ENCODE measurements around the gene EMB. TPM values are rescaled to one million over a fixed set of nuclear protein-coding genes. Genes with fewer than 3 reads are reported as not detected.
"Not testable (repeated sequence)": the region's sequence is repeated elsewhere in the genome, so short reads cannot be mapped to it uniquely, and the experiment has no call there.

EMB gene
- total RNA-seq, 1 donor from 2014 or later = 78.6 TPM

DNA sequence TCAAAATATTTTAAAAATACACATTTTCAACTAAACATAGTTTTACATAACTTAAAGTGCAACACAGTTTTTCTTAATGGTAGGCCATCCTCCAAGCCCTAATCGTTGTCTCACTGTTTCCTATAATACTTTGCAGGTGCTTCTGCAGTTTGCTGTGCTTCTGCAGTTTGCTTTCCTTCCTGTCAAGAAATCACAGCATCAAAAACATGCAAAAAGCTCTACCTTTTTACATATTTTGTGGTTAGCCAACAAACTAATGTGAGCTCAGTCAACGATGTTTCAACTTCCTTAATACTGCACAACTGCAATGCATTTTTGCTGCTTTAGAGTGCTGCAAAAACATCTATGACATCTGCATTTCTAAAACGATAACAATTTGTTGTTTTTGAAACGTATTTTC is 25.2 kb downstream of the EMB start:
- peaks cover 8% of the 10 kb centered on the region for H3K9me3 Mint-ChIP-seq
- H3K4me3 Mint-ChIP-seq (ENCODE audit: low read depth) = no peak overlapping the region
- no peak for DNase-seq (ENCODE audit: low spot score)
- peaks cover 40% of the 10 kb centered on the region for H3K36me3 Mint-ChIP-seq (ENCODE audit: low read depth)
- H3K4me1 Mint-ChIP-seq (ENCODE audit: low read depth) = peaks cover 40% of the 10 kb centered on the region
- intact Hi-C loops (cut with micrococcal nuclease) = no loop called here
- no peaks in the 10 kb centered on the region for H3K27me3 Mint-ChIP-seq (ENCODE audit: low read depth)
- no peak overlapping the region for H3K27ac Mint-ChIP-seq

DNA sequence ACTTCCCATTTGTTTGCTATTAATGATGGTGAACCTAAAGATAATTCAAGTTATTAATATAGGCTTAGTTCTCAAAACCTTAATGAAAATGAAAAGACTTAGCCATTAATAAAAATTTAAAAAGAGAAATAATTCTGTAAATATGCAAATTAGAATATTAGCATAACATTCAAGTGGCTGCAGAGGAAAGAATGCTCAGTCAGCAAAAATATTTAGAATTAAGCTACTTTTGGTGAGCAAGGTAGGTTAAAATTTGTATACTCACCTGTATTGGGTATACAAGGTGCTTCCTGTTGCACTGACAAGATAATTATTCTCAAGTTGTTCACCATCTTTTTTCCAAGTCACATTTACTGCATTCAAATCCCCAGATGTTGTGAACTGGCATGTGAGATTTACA is 30.2 kb downstream of the EMB start:
- H3K27ac Mint-ChIP-seq; H3K4me3 Mint-ChIP-seq (ENCODE audit: low read depth); H3K9me3 Mint-ChIP-seq; intact Hi-C loops (cut with micrococcal nuclease); H3K27me3 Mint-ChIP-seq (ENCODE audit: low read depth); DNase-seq (ENCODE audit: low spot score): not testable (repeated sequence)
- peaks cover 38% of the 10 kb centered on the region for H3K36me3 Mint-ChIP-seq (ENCODE audit: low read depth)
- H3K4me1 Mint-ChIP-seq (ENCODE audit: low read depth) = peaks cover 25% of the 10 kb centered on the region

DNA sequence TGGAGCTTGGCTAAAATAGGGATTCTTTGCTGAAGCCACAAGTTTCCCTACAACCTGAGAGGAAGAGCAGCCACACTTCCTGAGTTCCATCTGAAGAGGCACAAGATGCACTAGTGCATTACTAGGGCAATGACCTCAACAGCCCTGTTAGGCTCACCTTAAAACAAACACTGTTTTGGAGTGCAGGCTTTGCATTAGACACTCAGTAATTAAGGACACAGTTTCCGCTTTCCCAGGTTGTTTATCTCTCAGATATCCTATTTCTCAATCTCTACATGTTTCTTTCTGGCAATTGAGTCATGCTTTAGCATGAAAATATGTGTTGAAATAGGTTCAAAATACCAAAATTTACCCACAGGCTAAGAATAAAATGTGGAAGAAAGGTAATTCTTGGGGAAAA is 34.2 kb downstream of the EMB start:
- DNase-seq (ENCODE audit: low spot score) = no peak
- Mint-ChIP-seq H3K27ac (no peak overlapping the region), H3K4me1 (ENCODE audit: low read depth) (peaks cover 20% of the 10 kb centered on the region), H3K4me3 (ENCODE audit: low read depth) (no peak overlapping the region), H3K36me3 (ENCODE audit: low read depth) (peaks cover 46% of the 10 kb centered on the region), H3K9me3 (no peaks in the 10 kb centered on the region), H3K27me3 (ENCODE audit: low read depth) (no peaks in the 10 kb centered on the region)
- intact Hi-C loops (cut with micrococcal nuclease) = no loop called here

DNA sequence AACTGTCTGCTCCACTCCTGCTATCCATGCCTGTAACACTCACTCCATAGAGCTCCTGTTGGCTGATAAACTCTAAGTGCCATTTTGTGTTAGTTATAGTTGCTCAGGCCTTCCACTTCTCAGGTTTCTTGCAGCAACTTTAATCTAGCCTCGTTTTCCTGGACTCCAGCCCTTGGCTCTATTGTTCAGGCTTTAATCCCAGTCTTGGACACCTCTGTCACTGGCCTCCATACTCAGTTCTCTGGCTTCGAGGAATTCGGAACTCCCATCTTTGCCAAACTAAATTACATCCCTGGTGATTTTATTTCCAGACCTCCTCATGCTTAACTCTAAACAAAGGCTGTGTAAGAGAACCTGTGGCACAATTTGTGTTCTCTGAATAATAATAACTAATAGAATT is 39.8 kb downstream of the EMB start:
- intact Hi-C loops (cut with micrococcal nuclease) = no loop called here
- H3K27me3 Mint-ChIP-seq (ENCODE audit: low read depth) = no peaks in the 10 kb centered on the region
- no peak overlapping the region for H3K27ac Mint-ChIP-seq
- H3K4me1 Mint-ChIP-seq (ENCODE audit: low read depth) = peaks cover 11% of the 10 kb centered on the region
- peaks cover 62% of the 10 kb centered on the region for H3K36me3 Mint-ChIP-seq (ENCODE audit: low read depth)
- no peaks in the 10 kb centered on the region for H3K9me3 Mint-ChIP-seq
- no peak for DNase-seq (ENCODE audit: low spot score)
- H3K4me3 Mint-ChIP-seq (ENCODE audit: low read depth) = no peak overlapping the region

DNA sequence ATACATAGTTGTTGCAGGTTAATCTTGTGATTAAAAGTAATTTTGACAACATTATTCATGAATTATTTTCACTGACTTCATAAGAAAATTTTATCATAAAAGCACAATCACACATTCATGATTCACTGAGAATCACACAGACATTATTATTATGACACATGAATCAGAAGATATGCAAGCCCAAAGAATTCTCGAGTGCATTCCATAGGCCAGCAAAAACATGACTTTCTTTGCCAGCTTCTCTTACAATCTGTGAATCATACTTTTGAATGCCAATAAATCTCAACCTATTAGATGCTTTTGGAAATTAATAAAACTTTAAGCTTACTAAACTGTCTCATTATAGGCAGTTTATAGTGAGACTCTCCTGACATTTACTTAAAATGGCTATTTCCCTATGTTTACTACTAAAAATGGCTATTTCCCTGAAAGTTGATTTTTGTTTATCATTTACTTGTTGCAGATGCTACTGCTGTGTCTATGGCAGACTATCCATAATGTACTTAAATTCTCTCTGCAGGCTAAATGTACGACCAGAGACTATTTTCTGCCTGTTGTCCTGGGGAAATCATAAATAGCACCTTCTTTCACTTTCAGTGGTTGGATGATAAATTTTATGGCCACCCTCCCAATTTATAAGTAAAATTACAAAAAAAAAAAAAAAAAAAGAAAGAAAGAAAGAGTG is 47.0 kb downstream of the EMB start:
- intact Hi-C loops (cut with micrococcal nuclease); H3K27ac Mint-ChIP-seq; H3K4me3 Mint-ChIP-seq (ENCODE audit: low read depth); H3K4me1 Mint-ChIP-seq (ENCODE audit: low read depth); DNase-seq (ENCODE audit: low spot score); H3K9me3 Mint-ChIP-seq; H3K27me3 Mint-ChIP-seq (ENCODE audit: low read depth): not testable (repeated sequence)
- H3K36me3 Mint-ChIP-seq (ENCODE audit: low read depth) = peaks cover 68% of the 10 kb centered on the region

DNA sequence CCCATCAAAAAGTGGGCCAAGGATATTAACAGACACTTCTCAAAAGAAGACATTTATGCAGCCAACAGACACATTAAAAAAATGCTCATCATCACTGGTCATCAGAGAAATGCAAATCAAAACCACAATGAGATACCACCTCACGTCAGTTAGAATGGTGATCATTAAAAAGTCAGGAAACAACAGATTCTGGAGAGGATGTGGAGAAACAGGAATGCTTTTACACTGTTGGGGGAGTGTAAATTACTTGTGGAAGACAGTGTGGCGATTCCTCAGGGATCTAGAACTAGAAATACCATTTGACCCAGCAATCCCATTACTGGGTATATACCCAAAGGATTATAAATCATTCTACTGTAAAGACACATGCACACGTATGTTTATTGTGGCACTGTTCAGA is 48.8 kb downstream of the EMB start:
- H3K27me3 Mint-ChIP-seq (ENCODE audit: low read depth); DNase-seq (ENCODE audit: low spot score); H3K27ac Mint-ChIP-seq; intact Hi-C loops (cut with micrococcal nuclease); H3K4me1 Mint-ChIP-seq (ENCODE audit: low read depth); H3K9me3 Mint-ChIP-seq; H3K4me3 Mint-ChIP-seq (ENCODE audit: low read depth): not testable (repeated sequence)
- H3K36me3 Mint-ChIP-seq (ENCODE audit: low read depth) = peaks cover 72% of the 10 kb centered on the region

DNA sequence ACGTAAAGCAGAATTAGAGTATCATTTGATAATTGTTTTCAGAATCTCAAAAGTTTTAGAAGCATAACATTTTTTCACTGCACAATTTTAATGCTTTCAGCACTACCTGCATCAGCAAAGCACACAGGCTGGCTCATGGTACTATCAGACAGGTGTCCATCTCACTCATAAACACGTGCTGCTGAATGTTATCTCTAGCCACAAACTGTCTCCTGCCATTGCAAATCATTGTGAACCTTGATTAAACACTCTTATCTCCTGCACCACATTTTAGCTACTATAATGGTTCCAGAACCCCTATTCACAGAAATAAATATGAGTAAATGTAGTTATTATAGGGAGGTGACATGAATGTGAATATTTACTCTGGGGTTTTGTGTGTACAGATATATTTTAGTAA is 56.7 kb downstream of the EMB start:
- H3K27me3 Mint-ChIP-seq (ENCODE audit: low read depth); H3K4me1 Mint-ChIP-seq (ENCODE audit: low read depth); DNase-seq (ENCODE audit: low spot score); H3K4me3 Mint-ChIP-seq (ENCODE audit: low read depth); intact Hi-C loops (cut with micrococcal nuclease); H3K9me3 Mint-ChIP-seq; H3K27ac Mint-ChIP-seq: not testable (repeated sequence)
- H3K36me3 Mint-ChIP-seq (ENCODE audit: low read depth) = peaks cover 61% of the 10 kb centered on the region

DNA sequence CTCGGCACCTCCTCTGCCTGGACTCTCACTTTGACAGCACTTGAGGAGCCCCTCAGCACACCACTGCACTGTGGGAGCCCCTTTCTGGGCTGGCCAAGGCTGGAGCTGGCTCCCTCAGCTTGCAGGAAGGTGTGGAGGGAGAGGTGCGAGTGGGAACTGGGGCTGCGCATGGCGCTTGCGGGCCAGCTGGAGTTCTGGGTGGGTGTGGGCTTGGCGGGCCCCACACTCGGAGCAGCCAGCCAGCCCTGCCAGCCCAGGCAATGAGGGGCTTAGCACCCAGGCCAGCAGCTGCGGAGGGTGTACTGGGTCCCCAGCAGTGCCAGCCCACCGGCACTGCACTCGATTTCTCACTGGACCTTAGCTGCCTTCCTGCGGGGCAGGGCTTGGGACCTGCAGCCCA is 64.4 kb downstream of the EMB start:
- intact Hi-C loops (cut with micrococcal nuclease) = not testable (repeated sequence)

DNA sequence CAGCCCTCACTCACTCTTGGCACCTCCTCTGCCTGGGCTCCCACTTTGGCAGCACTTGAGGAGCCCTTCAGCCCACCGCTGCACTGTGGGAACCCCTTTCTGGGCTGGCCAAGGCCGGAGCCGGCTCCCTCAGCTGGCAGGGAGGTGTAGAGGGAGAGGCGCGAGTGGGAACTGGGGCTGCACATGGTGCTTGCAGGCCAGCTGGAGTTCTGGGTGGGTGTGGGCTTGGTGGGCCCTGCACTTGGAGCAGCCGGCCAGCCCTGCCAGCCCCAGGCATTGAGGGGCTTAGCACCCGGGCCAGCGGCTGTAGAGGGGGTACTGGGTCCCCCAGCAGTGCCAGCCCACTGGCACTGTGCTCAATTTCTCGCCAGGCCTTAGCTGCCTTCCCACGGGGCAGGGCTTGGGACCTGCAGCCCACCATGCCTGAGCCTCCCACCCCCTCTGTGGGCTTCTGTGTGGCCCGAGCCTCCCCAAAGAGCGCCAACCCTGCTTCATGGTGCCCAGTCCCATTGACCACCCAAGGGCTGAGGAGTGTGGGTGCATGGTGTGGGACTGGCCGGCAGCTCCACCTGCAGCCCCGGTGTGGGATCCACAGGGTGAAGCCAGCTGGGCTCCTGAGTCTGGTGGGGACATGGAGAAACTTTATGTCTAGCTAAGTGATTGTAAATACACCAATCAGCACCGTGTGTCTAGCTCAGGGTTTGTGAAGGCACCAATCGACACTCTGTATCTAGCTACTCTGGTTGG is 71.6 kb downstream of the EMB start:
- intact Hi-C loops (cut with micrococcal nuclease); DNase-seq (ENCODE audit: low spot score); H3K4me3 Mint-ChIP-seq (ENCODE audit: low read depth); H3K4me1 Mint-ChIP-seq (ENCODE audit: low read depth); H3K27me3 Mint-ChIP-seq (ENCODE audit: low read depth); H3K27ac Mint-ChIP-seq: not testable (repeated sequence)
- Mint-ChIP-seq H3K36me3 (ENCODE audit: low read depth) (peaks cover 64% of the 10 kb centered on the region), H3K9me3 (peaks cover 19% of the 10 kb centered on the region)

More for the DNA sequence above, 64.4 kb downstream of the EMB start:
- not testable (repeated sequence) for H3K9me3 Mint-ChIP-seq; H3K27ac Mint-ChIP-seq; H3K4me3 Mint-ChIP-seq (ENCODE audit: low read depth); DNase-seq (ENCODE audit: low spot score); H3K4me1 Mint-ChIP-seq (ENCODE audit: low read depth); H3K27me3 Mint-ChIP-seq (ENCODE audit: low read depth)
- peaks cover 62% of the 10 kb centered on the region for H3K36me3 Mint-ChIP-seq (ENCODE audit: low read depth)

DNA sequence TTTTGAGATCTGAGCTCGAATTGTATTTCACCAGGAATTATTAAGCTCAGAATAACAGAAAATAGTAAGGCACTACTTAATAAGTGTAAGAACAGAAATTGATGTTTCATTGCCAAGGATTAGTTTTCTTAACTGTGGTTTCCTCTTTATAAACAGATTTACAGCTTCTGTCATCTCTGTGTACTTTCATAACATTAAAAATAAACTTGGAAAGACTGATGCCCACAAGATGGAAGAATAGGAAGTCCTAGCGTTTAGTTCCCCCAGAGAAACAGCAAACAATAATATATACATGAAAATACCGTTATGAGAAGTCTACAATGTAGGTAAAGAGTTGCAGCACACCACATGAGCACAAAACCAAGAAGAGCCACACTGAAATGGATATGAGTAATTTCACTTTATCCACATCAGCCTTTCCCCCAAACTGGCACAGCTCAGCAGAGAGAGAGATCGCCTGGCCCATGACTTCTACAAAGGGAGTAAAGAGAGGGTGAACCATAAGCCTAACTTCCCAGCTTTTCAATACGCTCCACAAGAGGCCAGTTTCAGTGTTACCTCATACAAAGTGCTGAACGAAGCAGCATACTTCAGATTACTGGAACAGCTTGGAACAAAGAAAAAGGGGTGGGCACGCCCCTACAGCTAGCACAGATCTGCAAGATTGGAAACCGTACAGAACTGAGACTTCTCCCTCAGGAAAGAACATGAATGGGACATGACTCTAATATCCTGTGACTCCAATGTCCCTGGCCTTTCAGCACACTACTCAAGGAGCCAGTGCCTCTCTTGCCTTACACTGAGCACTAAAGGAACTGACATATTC is 75.4 kb downstream of the EMB start:
- Mint-ChIP-seq H3K27ac (no peak overlapping the region), H3K27me3 (ENCODE audit: low read depth) (no peaks in the 10 kb centered on the region), H3K9me3 (peaks cover 23% of the 10 kb centered on the region), H3K4me1 (ENCODE audit: low read depth) (peaks cover 23% of the 10 kb centered on the region), H3K36me3 (ENCODE audit: low read depth) (peaks cover 47% of the 10 kb centered on the region), H3K4me3 (ENCODE audit: low read depth) (no peak overlapping the region)
- intact Hi-C loops (cut with micrococcal nuclease) = no loop called here
- DNase-seq (ENCODE audit: low spot score) = no peak

DNA sequence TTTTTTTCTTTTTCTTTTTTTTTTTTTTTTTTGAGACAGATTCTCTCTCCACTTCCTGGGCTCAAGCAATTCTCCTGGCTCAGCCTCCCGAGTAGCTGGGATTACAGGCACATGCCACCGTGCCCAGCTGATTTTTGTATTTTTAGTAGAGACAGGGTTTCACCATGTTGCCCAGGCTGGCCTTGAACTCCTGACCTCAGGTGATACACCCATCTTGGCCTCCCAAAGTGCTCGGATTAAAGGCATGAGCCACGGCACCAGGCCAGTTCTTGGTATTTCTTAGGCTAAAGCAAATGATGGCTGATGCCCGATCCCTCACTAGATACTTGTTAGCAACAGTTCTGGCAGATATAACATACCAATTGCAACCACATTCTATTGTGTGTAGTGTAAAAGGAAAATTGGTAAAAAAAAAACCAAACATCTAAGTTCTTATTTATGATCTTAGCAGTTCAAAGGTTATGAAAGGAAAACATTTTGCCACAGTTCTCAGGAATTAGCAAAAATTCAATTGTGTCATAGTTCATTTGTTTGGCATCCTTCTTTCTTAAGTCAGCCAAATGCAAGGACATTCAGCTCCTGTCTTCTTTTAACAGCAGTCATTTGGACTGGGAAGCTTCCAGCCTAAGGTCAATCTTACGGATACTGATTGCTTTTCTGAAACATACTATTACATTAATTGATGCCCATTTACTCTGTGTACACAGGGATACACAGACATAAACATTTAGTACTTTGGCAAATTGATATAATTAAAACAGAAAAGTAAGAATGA is 76.4 kb downstream of the EMB start:
- H3K4me3 Mint-ChIP-seq (ENCODE audit: low read depth); DNase-seq (ENCODE audit: low spot score); intact Hi-C loops (cut with micrococcal nuclease); H3K27ac Mint-ChIP-seq; H3K27me3 Mint-ChIP-seq (ENCODE audit: low read depth): not testable (repeated sequence)
- Mint-ChIP-seq H3K9me3 (peaks cover 30% of the 10 kb centered on the region), H3K4me1 (ENCODE audit: low read depth) (peaks cover 29% of the 10 kb centered on the region), H3K36me3 (ENCODE audit: low read depth) (peaks cover 45% of the 10 kb centered on the region)

DNA sequence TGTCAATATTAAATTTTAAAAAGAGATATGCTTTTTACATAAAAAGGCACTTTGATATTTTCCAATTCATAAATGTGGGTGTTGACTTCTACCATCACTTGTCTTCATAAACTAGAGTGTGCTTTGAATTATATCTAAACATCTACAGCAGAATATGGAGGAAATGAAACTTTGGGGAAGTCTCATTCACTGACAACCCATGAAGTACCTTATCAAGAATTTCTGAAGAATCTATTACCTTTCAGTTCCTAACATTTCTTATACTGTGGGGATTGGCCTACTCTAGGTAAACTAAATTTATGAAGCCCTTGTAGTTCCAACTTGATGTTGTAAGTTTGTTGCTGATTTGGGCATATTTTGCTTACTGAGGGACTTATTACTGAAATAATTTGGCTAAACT is 81.9 kb downstream of the EMB start:
- Mint-ChIP-seq H3K36me3 (ENCODE audit: low read depth) (peaks cover 20% of the 10 kb centered on the region), H3K4me1 (ENCODE audit: low read depth) (peaks cover 17% of the 10 kb centered on the region), H3K27me3 (ENCODE audit: low read depth) (no peaks in the 10 kb centered on the region), H3K4me3 (ENCODE audit: low read depth) (no peak overlapping the region), H3K9me3 (peaks cover 24% of the 10 kb centered on the region), H3K27ac (no peak overlapping the region)
- intact Hi-C loops (cut with micrococcal nuclease) = no loop called here
- DNase-seq (ENCODE audit: low spot score) = no peak

Data from activated T-helper 2 cell treated with anti-CD3 and anti-CD28 coated beads, Interferon-gamma antibody, Interleukin-2, Interleukin-4, amounts not matched to agents 10 μg/mL and 5 μg/mL and 100 μg/mL, durations not matched to agents 14 hours and 24 hours and 36 hours (primary cell).